HepG2 (cell line): ENCODE measurements around the gene SLC25A25. TPM values are rescaled to one million over a fixed set of nuclear protein-coding genes. Genes with fewer than 3 reads are reported as not detected.

Source experiments
- ATF1 ChIP-seq: IDR thresholded peaks from 2 replicates; pipeline ENCODE4 v1.6.1; 2016; ENCODE audit warnings: mild to moderate bottlenecking, control low read depth
- ATF7 ChIP-seq, 2 experiments: fragments of 450-650 bp in 1 of 2; sonication (generic) in 1 of 2; formaldehyde crosslinking in 1 of 2; IDR thresholded peaks; 2 replicates each; pipeline versions ENCODE4 v1.4.0 to v1.6.1; 2016 to 2020; ENCODE audit warnings: antibody characterized with exemption in 1 of 2, mild to moderate bottlenecking in 1 of 2, missing genetic modification reagents in 1 of 2
- BHLHE40 ChIP-seq: IDR thresholded peaks from 2 replicates; pipeline ENCODE4 v1.6.1; 2011; ENCODE audit warnings: low read length, improper control_type of control experiment
- ELF3 ChIP-seq: IDR thresholded peaks from 2 replicates; pipeline ENCODE4 v1.6.1; 2016; ENCODE audit warnings: missing genetic modification reagents, missing compliant biosample characterization
- HDAC1 ChIP-seq: sonication (generic); formaldehyde crosslinking; IDR thresholded peaks from 2 replicates; pipeline ENCODE4 v1.5.1; 2020; ENCODE audit warnings: mild to moderate bottlenecking, missing genetic modification reagents
- HOXA5 ChIP-seq: sonication (generic); formaldehyde crosslinking; IDR thresholded peaks from 2 replicates; pipeline ENCODE4 v1.4.0; 2020; ENCODE audit warnings: missing genetic modification reagents
- KDM3A ChIP-seq: IDR thresholded peaks from 2 replicates; pipeline ENCODE4 v1.6.1; 2018; ENCODE audit warnings: low read depth, missing compliant biosample characterization
- NR2F6 ChIP-seq, 2 experiments: IDR thresholded peaks; 2 replicates each; pipeline ENCODE4 v1.6.1; 2016; ENCODE audit warnings: antibody characterized with exemption in 1 of 2, mild to moderate bottlenecking in 1 of 2
- SCMH1 ChIP-seq: sonication (generic); formaldehyde crosslinking; IDR thresholded peaks from 2 replicates; pipeline ENCODE4 v1.9.0; 2021; ENCODE audit warnings: missing genetic modification reagents, mild to moderate bottlenecking, borderline replicate concordance
- SKIL ChIP-seq: sonication (generic); formaldehyde crosslinking; IDR thresholded peaks from 2 replicates; pipeline ENCODE4 v1.8.0; 2022; ENCODE audit warnings: missing genetic modification reagents, mild to moderate bottlenecking, moderate library complexity, borderline replicate concordance
- SNAI1 ChIP-seq: sonication (generic); formaldehyde crosslinking; IDR thresholded peaks from 2 replicates; pipeline ENCODE4 v1.5.0; 2020; ENCODE audit warnings: mild to moderate bottlenecking, missing genetic modification reagents, borderline replicate concordance
- SP5 ChIP-seq: IDR thresholded peaks from 2 replicates; pipeline ENCODE4 v1.6.1; 2016; ENCODE audit warnings: low read depth, borderline replicate concordance
- THAP9 ChIP-seq: sonication (generic); formaldehyde crosslinking; IDR thresholded peaks from 2 replicates; pipeline ENCODE4; 2020; ENCODE audit warnings: missing genetic modification reagents, mild to moderate bottlenecking, borderline replicate concordance
- XBP1 ChIP-seq: sonication (generic); formaldehyde crosslinking; IDR thresholded peaks from 2 replicates; pipeline ENCODE4 v1.5.0; 2020; ENCODE audit warnings: missing genetic modification reagents
- ZBTB21 ChIP-seq: sonication (generic); formaldehyde crosslinking; IDR thresholded peaks from 2 replicates; pipeline ENCODE4 v1.4.0; 2020; ENCODE audit warnings: missing genetic modification reagents
- ZFY ChIP-seq: sonication (generic); formaldehyde crosslinking; IDR thresholded peaks from 2 replicates; pipeline ENCODE4 v1.4.0; 2020; ENCODE audit warnings: missing genetic modification reagents
- ZMYM2 ChIP-seq: sonication (generic); formaldehyde crosslinking; IDR thresholded peaks from 2 replicates; pipeline ENCODE4 v1.8.0; 2022; ENCODE audit warnings: mild to moderate bottlenecking, missing genetic modification reagents
- ZMYM4 ChIP-seq: sonication (generic); formaldehyde crosslinking; IDR thresholded peaks from 2 replicates; pipeline ENCODE4 v1.8.1; 2023; ENCODE audit warnings: mild to moderate bottlenecking, missing genetic modification reagents
- ZNF331 ChIP-seq: sonication (generic); formaldehyde crosslinking; IDR thresholded peaks from 2 replicates; pipeline ENCODE4 v1.4.0; 2020; ENCODE audit warnings: missing genetic modification reagents
- ZNF335 ChIP-seq: sonication (generic); formaldehyde crosslinking; IDR thresholded peaks from 2 replicates; pipeline ENCODE4 v1.4.0; 2020; ENCODE audit warnings: missing genetic modification reagents
- ZNF552 ChIP-seq: sonication (generic); formaldehyde crosslinking; IDR thresholded peaks from 2 replicates; pipeline ENCODE4 v1.9.0; 2022; ENCODE audit warnings: missing genetic modification reagents, mild to moderate bottlenecking, borderline replicate concordance
- ZNF589 ChIP-seq: sonication (generic); formaldehyde crosslinking; conservative IDR thresholded peaks from 2 replicates; pipeline ENCODE4 v1.8.0; 2022; ENCODE audit warnings: mild to moderate bottlenecking, moderate library complexity, missing genetic modification reagents
- ZSCAN25 ChIP-seq: sonication (generic); formaldehyde crosslinking; IDR thresholded peaks from 2 replicates; pipeline ENCODE4 v1.8.0; 2022; ENCODE audit warnings: mild to moderate bottlenecking, missing genetic modification reagents
- polyA plus RNA-seq, 8 experiments: library from polyadenylated mRNA; depleted of rRNA in 3 of 8; stranded (reverse) in 7 of 8; unstranded in 1 of 8; fragments of >200 nt; fragmentation: Illumina TruSeq in 4 of 8; extraction: Trizol in 4 of 8; gene quantifications; 2 replicates each; pipeline versions ENCODE4 v1.2.1 to v1.2.3, GENCODE V29; 2011 to 2016; ENCODE audit warnings: low read depth in 4 of 8, missing spikeins in 1 of 8, mixed read lengths in 1 of 8; ENCODE audit not compliant: insufficient read depth in 1 of 8
- total RNA-seq, 5 experiments: library from RNA; depleted of rRNA; stranded (reverse); fragments of >200 nt; fragmentation: Illumina TruSeq; extraction: Trizol; gene quantifications; 2 replicates each; pipeline ENCODE4 v1.2.3, GENCODE V29; 2016; ENCODE audit warnings: low read depth in 1 of 5

The SLC25A25 gene
- total and polyA plus RNA-seq, 2 of the 13 experiments (the other 11 are each of a cell fraction or from before 2014, with no cell fraction given), result 10.5 to 24.8 TPM

GRCh38 chr9:128127990-128128835 is 60.2 kb downstream of the SLC25A25 start (continued):
- peak; percentile 57; the same call in 1 of the 2 replicates for TF ChIP-seq SP5
- peak; percentile 17; the same call in 1 of the 2 replicates for TF ChIP-seq ATF1 (CRISPR knock-in tag)
- no peak for TF ChIP-seq ATF7 (IDR thresholded peaks at IDR 0.05)
- no peak for TF ChIP-seq ATF7 (CRISPR knock-in tag; IDR thresholded peaks at IDR 0.05)
- peak; percentile 27; the same call in 1 of the 2 replicates for TF ChIP-seq XBP1
- TF ChIP-seq ZNF331 (CRISPR knock-in tag), result peak; percentile 26; the same call in 1 of the 2 replicates
- no peak for TF ChIP-seq ZBTB21 (CRISPR knock-in tag)
- TF ChIP-seq KDM3A, result 0 out of 2 replicates have a peak, but pooled peaks have one; percentile 59
- TF ChIP-seq ZMYM4 (CRISPR knock-in tag), result peak; percentile 38; the same call in 1 of the 2 replicates
- 0 out of 2 replicates have a peak, but pooled peaks have one; percentile 25 for TF ChIP-seq ZNF552 (CRISPR knock-in tag)
- no peak for TF ChIP-seq ZMYM2
- TF ChIP-seq NR2F6 (IDR thresholded peaks at IDR 0.05), result peak; percentile 37; the same call in 1 of the 2 replicates
- TF ChIP-seq NR2F6 (CRISPR knock-in tag; IDR thresholded peaks at IDR 0.05), result no peak
- TF ChIP-seq ZNF335 (CRISPR knock-in tag), result peak; percentile 99
- TF ChIP-seq HDAC1 (CRISPR knock-in tag), result peak; percentile 58; the same call in 1 of the 2 replicates
- no peak for TF ChIP-seq SCMH1 (CRISPR knock-in tag)
- TF ChIP-seq SNAI1, result peak; percentile 71; the same call in 1 of the 2 replicates
- no peak for TF ChIP-seq ZNF589
- TF ChIP-seq BHLHE40, result peak; percentile 23; the same call in 1 of the 2 replicates
- TF ChIP-seq ELF3 (CRISPR knock-in tag), result peak; percentile 20; the same call in 1 of the 2 replicates
- TF ChIP-seq ZFY (CRISPR knock-in tag), result no peak; the same call in 1 of the 2 replicates
- TF ChIP-seq SKIL, result peak; percentile 48; the same call in 1 of the 2 replicates
- 0 out of 2 replicates have a peak, but pooled peaks have one; percentile 16 for TF ChIP-seq HOXA5 (CRISPR knock-in tag)
- 0 out of 2 replicates have a peak, but pooled peaks have one; percentile 24 for TF ChIP-seq ZSCAN25 (CRISPR knock-in tag)
- peak; percentile 46; the same call in 1 of the 2 replicates for TF ChIP-seq THAP9
